Mesothelial cell of epicardium (in vitro differentiated cells): Measurements from ENCODE around the gene PLXDC2. TPM values are rescaled to one million over a fixed set of nuclear protein-coding genes. Genes with fewer than 3 reads are reported as not detected.

ENCODE experiments used
- DNase-seq, 2 experiments: peaks; one replicate each; pipeline ENCODE4 v3.0.0; 2021; ENCODE audit warnings: low spot score in 2 of 2; ENCODE audit not compliant: unreplicated experiment in 2 of 2
- H3K27ac Mint-ChIP-seq: 2 replicates; pipeline ENCODE4 v1.8.0; 2021; ENCODE audit warnings: mixed read lengths
- H3K27me3 Mint-ChIP-seq: 2 replicates; pipeline ENCODE4 v1.8.0; 2021; ENCODE audit warnings: low read depth, mixed read lengths
- H3K36me3 Mint-ChIP-seq: 2 replicates; pipeline ENCODE4 v1.8.0; 2021; ENCODE audit warnings: mixed read lengths
- H3K4me1 Mint-ChIP-seq: 2 replicates; pipeline ENCODE4 v1.8.0; 2021; ENCODE audit warnings: mixed read lengths
- H3K4me3 Mint-ChIP-seq: 2 replicates; pipeline ENCODE4 v1.8.0; 2021; ENCODE audit warnings: mild to moderate bottlenecking, moderate library complexity, mixed read lengths
- H3K9me3 Mint-ChIP-seq: 2 replicates; pipeline ENCODE4 v1.8.0; 2021; ENCODE audit warnings: mixed read lengths
- total RNA-seq: library from RNA; stranded (reverse); gene quantifications from 3 replicates; pipeline ENCODE4 v1.2.1, GENCODE V29; 2021
- TF ChIP-seq, protein P1 (sequence below): fragments of 200-600 bp; sonication (generic); IDR thresholded peaks from one replicate; pipeline ENCODE4 v1.5.0; 2021; ENCODE audit warnings: antibody characterized with exemption; ENCODE audit not compliant: unreplicated experiment

Gene PLXDC2
- total RNA-seq, 1 donor from 2014 or later, result 60.0 TPM

GRCh38 chr10:20118119-20118518, 301.9 kb downstream of the PLXDC2 start:
- DNase-seq, result no peak
- H3K9me3 Mint-ChIP-seq, result peaks cover 4% of the 10 kb centered on the region
- H3K36me3 Mint-ChIP-seq, result peaks cover 4% of the 10 kb centered on the region
- H3K27ac Mint-ChIP-seq, result no peak overlapping the region
- no peaks in the 10 kb centered on the region for H3K27me3 Mint-ChIP-seq
- no peaks in the 10 kb centered on the region for H3K4me1 Mint-ChIP-seq
- H3K4me3 Mint-ChIP-seq, result no peak overlapping the region
- TF ChIP-seq, protein P1, sequence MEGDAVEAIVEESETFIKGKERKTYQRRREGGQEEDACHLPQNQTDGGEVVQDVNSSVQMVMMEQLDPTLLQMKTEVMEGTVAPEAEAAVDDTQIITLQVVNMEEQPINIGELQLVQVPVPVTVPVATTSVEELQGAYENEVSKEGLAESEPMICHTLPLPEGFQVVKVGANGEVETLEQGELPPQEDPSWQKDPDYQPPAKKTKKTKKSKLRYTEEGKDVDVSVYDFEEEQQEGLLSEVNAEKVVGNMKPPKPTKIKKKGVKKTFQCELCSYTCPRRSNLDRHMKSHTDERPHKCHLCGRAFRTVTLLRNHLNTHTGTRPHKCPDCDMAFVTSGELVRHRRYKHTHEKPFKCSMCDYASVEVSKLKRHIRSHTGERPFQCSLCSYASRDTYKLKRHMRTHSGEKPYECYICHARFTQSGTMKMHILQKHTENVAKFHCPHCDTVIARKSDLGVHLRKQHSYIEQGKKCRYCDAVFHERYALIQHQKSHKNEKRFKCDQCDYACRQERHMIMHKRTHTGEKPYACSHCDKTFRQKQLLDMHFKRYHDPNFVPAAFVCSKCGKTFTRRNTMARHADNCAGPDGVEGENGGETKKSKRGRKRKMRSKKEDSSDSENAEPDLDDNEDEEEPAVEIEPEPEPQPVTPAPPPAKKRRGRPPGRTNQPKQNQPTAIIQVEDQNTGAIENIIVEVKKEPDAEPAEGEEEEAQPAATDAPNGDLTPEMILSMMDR, result no peak

- TF ChIP-seq, protein P1, result no peak
- DNase-seq, result no peak
- peaks cover 39% of the 10 kb centered on the region for H3K36me3 Mint-ChIP-seq
- H3K4me1 Mint-ChIP-seq, result no peaks in the 10 kb centered on the region
- no peaks in the 10 kb centered on the region for H3K27me3 Mint-ChIP-seq
- H3K9me3 Mint-ChIP-seq, result peaks cover 55% of the 10 kb centered on the region
- no peak overlapping the region for H3K27ac Mint-ChIP-seq
- no peak overlapping the region for H3K4me3 Mint-ChIP-seq
Measured at GRCh38 chr10:20128811-20129210, 312.6 kb downstream of the PLXDC2 start.

GRCh38 chr10:20132816-20133215, 316.6 kb downstream of the PLXDC2 start:
- H3K27ac Mint-ChIP-seq, result no peak overlapping the region
- peaks cover 62% of the 10 kb centered on the region for H3K9me3 Mint-ChIP-seq
- no peaks in the 10 kb centered on the region for H3K4me1 Mint-ChIP-seq
- peaks cover 47% of the 10 kb centered on the region for H3K36me3 Mint-ChIP-seq
- H3K4me3 Mint-ChIP-seq, result no peak overlapping the region
- no peak for DNase-seq
- TF ChIP-seq, protein P1, result no peak
- H3K27me3 Mint-ChIP-seq, result no peaks in the 10 kb centered on the region

- DNase-seq, result no peak
Measured at GRCh38 chr10:20133669-20134189, 317.5 kb downstream of the PLXDC2 start.

GRCh38 chr10:20142311-20142710, 326.1 kb downstream of the PLXDC2 start:
- Mint-ChIP-seq H3K9me3 (peaks cover 7% of the 10 kb centered on the region), H3K27me3 (no peaks in the 10 kb centered on the region), H3K4me3 (no peak overlapping the region), H3K36me3 (peaks cover 15% of the 10 kb centered on the region), H3K27ac (no peak overlapping the region), H3K4me1 (no peaks in the 10 kb centered on the region)
- DNase-seq, result no peak
- TF ChIP-seq, protein P1, result no peak

More at GRCh38 chr10:20133669-20134189, 317.5 kb downstream of the PLXDC2 start:
- H3K36me3 Mint-ChIP-seq, result peaks cover 39% of the 10 kb centered on the region
- no peaks in the 10 kb centered on the region for H3K4me1 Mint-ChIP-seq
- H3K27ac Mint-ChIP-seq, result no peak overlapping the region
- no peaks in the 10 kb centered on the region for H3K27me3 Mint-ChIP-seq
- peaks cover 55% of the 10 kb centered on the region for H3K9me3 Mint-ChIP-seq
- no peak overlapping the region for H3K4me3 Mint-ChIP-seq
- TF ChIP-seq, protein P1, result no peak

DNA sequence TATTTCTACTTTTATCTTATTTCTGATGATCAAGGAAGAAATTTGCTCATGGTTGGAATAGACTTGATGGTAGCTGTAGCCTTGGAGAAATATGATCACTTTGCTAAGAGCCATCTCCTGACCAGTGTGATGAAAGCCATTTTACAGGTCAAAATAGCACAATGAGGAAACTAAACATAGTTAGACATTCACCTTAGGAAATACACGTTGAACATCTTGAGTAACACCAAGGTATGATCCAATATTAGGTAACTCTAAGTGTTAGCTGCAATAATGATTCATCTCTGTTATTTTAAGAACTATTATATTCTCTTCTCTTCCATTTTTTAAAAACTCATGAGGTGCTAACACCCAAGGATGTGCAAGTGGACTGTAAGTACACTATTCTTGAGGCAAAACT, 328.0 kb downstream of the PLXDC2 start:
- H3K27ac Mint-ChIP-seq, result no peak overlapping the region
- no peaks in the 10 kb centered on the region for H3K27me3 Mint-ChIP-seq
- peaks cover 15% of the 10 kb centered on the region for H3K36me3 Mint-ChIP-seq
- peaks cover 3% of the 10 kb centered on the region for H3K9me3 Mint-ChIP-seq
- no peak overlapping the region for H3K4me3 Mint-ChIP-seq
- no peaks in the 10 kb centered on the region for H3K4me1 Mint-ChIP-seq
- TF ChIP-seq, protein P1, result no peak
- DNase-seq, result no peak
